Neuronal stem cell (in vitro differentiated cells): ENCODE measurements around the gene MORC1.

Experiments
- DNase-seq: peaks from one replicate; pipeline ENCODE4 v3.0.0-alpha.2; 2013; ENCODE audit warnings: low spot score
- H2AFZ ChIP-seq: one replicate; pipeline ENCODE4 v1.6.1; 2013; ENCODE audit warnings: mild to moderate bottlenecking, low read length, inconsistent platforms
- H2AK5ac ChIP-seq: 2 replicates; pipeline ENCODE4 v1.6.1; 2013; ENCODE audit warnings: low read depth, mild to moderate bottlenecking, inconsistent platforms, low read length, moderate library complexity, mixed read lengths
- H2BK120ac ChIP-seq: 2 replicates; pipeline ENCODE4 v1.6.1; 2013; ENCODE audit warnings: low read depth, mild to moderate bottlenecking, inconsistent platforms, low read length, moderate library complexity, mixed read lengths
- H2BK12ac ChIP-seq: one replicate; pipeline ENCODE4 v1.6.1; 2013; ENCODE audit warnings: low read length, inconsistent platforms
- H2BK15ac ChIP-seq: 2 replicates; pipeline ENCODE4 v1.6.1; 2013; ENCODE audit warnings: mild to moderate bottlenecking, low read length, inconsistent platforms, mixed read lengths
- H2BK5ac ChIP-seq: one replicate; pipeline ENCODE4 v1.6.1; 2013; ENCODE audit warnings: inconsistent platforms, mild to moderate bottlenecking, low read length, moderate library complexity
- H3K14ac ChIP-seq: one replicate; pipeline ENCODE4 v1.6.1; 2013; ENCODE audit warnings: low read length, inconsistent platforms
- H3K18ac ChIP-seq: 2 replicates; pipeline ENCODE4 v1.6.1; 2013; ENCODE audit warnings: low read length, inconsistent platforms
- H3K23ac ChIP-seq: 2 replicates; pipeline ENCODE4 v1.6.1; 2013; ENCODE audit warnings: low read depth, mild to moderate bottlenecking, mixed read lengths, low read length, inconsistent platforms; ENCODE audit not compliant: poor library complexity
- H3K27ac ChIP-seq: replicated peaks from 3 replicates; pipeline ENCODE4 v1.5.1; 2013; ENCODE audit warnings: low read length, inconsistent platforms
- H3K27me3 ChIP-seq, 3 experiments: 2 replicates each; pipeline ENCODE4 v1.6.1; 2013; ENCODE audit warnings: low read length in 3 of 3, mild to moderate bottlenecking in 2 of 3, inconsistent platforms in 1 of 3, low read depth in 1 of 3, mixed read lengths in 1 of 3, moderate library complexity in 1 of 3; ENCODE audit not compliant: control insufficient read depth in 3 of 3, insufficient read depth in 3 of 3
- H3K36me3 ChIP-seq, 2 donors: replicated peaks in 1 of 2; 2 replicates each; pipeline ENCODE4 v1.6.1; 2013; ENCODE audit warnings: low read length in 2 of 2; ENCODE audit not compliant: control insufficient read depth in 2 of 2, insufficient read depth in 2 of 2
- H3K4ac ChIP-seq: 2 replicates; pipeline ENCODE4 v1.6.1; 2013; ENCODE audit warnings: inconsistent platforms, mild to moderate bottlenecking, low read length, moderate library complexity
- H3K4me1 ChIP-seq, 2 donors: 1 replicate in 1 of 2; 2 replicates in 1 of 2; pipeline ENCODE4 v1.6.1; 2013; ENCODE audit warnings: low read length in 2 of 2, low read depth in 1 of 2; ENCODE audit not compliant: control insufficient read depth in 2 of 2, insufficient read depth in 1 of 2
- H3K4me2 ChIP-seq: one replicate; pipeline ENCODE4 v1.6.1; 2013; ENCODE audit warnings: mild to moderate bottlenecking, low read length, inconsistent platforms; ENCODE audit not compliant: insufficient read depth, poor library complexity, severe bottlenecking
- H3K4me3 ChIP-seq, 2 donors: 2 replicates each; pipeline ENCODE4 v1.5.1; 2013; ENCODE audit warnings: low read length in 2 of 2, mild to moderate bottlenecking in 2 of 2, inconsistent platforms in 1 of 2, moderate library complexity in 1 of 2
- H3K79me1 ChIP-seq: one replicate; pipeline ENCODE4 v1.6.1; 2013; ENCODE audit warnings: low read depth, mild to moderate bottlenecking, inconsistent platforms, low read length, moderate library complexity
- H3K9ac ChIP-seq: one replicate; pipeline ENCODE4 v1.6.1; 2013; ENCODE audit warnings: mild to moderate bottlenecking, low read depth, low read length, inconsistent platforms; ENCODE audit not compliant: poor library complexity
- H3K9me3 ChIP-seq, 2 donors: replicated peaks in 1 of 2; 2 replicates each; pipeline versions ENCODE3 to v1.6.1; 2013; ENCODE audit warnings: low read length in 2 of 2, mild to moderate bottlenecking in 2 of 2, inconsistent platforms in 1 of 2, low read depth in 1 of 2, mixed read lengths in 1 of 2, moderate library complexity in 1 of 2; ENCODE audit not compliant: control insufficient read depth in 2 of 2, insufficient read depth in 1 of 2
- H4K8ac ChIP-seq: one replicate; pipeline ENCODE4 v1.6.1; 2013; ENCODE audit warnings: low read depth, mild to moderate bottlenecking, inconsistent platforms, low read length, moderate library complexity
- H4K91ac ChIP-seq: one replicate; pipeline ENCODE4 v1.6.1; 2013; ENCODE audit warnings: low read length, low read depth, mild to moderate bottlenecking, inconsistent platforms; ENCODE audit not compliant: poor library complexity
- WGBS, 2 donors: extraction: QIAGEN DNeasy Blood & Tissue Kit; methylation state at CpG; one replicate each; pipeline ENCODE4 v1.1.7; 2013; ENCODE audit warnings: missing lambda C conversion rate in 2 of 2, mixed read lengths in 1 of 2; ENCODE audit not compliant: insufficient read length in 2 of 2, insufficient replicate concordance in 1 of 2; ENCODE audit errors: extremely low coverage in 2 of 2; 5-methylcytosine and 5-hydroxymethylcytosine counted together

MORC1 gene

GRCh38 chr3:108985844-108986243, 132.1 kb downstream of the MORC1 start:
- Histone ChIP-seq H2AFZ (no peak overlapping the region), H3K14ac (no peak overlapping the region), H4K91ac (no peak overlapping the region), H3K9me3 (no peaks in the 10 kb centered on the region), H3K36me3 (no peaks in the 10 kb centered on the region), H3K4me1 (peaks cover 0 to 6% of the 10 kb centered on the region in 2 donors), H2BK12ac (no peak overlapping the region), H3K9ac (no peak overlapping the region), H4K8ac (no peak overlapping the region), H3K27me3 (no peaks in the 10 kb centered on the region), H3K4me3 (no peak overlapping the region), H3K4me2 (no peak overlapping the region), H2BK15ac (no peak overlapping the region), H2BK5ac (no peak overlapping the region), H3K23ac (no peak overlapping the region), H3K27ac (no peak overlapping the region), H2AK5ac (no peak overlapping the region), H2BK120ac (no peak overlapping the region), H3K4ac (no peak overlapping the region), H3K18ac (no peak overlapping the region), H3K79me1 (no peaks in the 10 kb centered on the region)
- no CpG with 5 or more reads among the region's 1 CpG for WGBS, 2 donors
- DNase-seq = no peak

GRCh38 chr3:108983051-108983450, 134.9 kb downstream of the MORC1 start:
- Histone ChIP-seq H3K4me1 (peaks cover 0 to 6% of the 10 kb centered on the region in 2 donors), H3K27me3 (no peaks in the 10 kb centered on the region), H3K9me3 (no peaks in the 10 kb centered on the region), H3K4ac (no peak overlapping the region), H2AK5ac (no peak overlapping the region), H3K36me3 (no peaks in the 10 kb centered on the region), H3K9ac (no peak overlapping the region), H3K4me3 (no peak overlapping the region), H3K4me2 (no peak overlapping the region), H2BK15ac (no peak overlapping the region), H3K23ac (no peak overlapping the region), H3K14ac (no peak overlapping the region), H3K79me1 (no peaks in the 10 kb centered on the region), H4K8ac (no peak overlapping the region), H2BK120ac (no peak overlapping the region), H2BK12ac (no peak overlapping the region), H2AFZ (no peak overlapping the region), H2BK5ac (no peak overlapping the region), H3K27ac (no peak overlapping the region), H4K91ac (no peak overlapping the region), H3K18ac (no peak overlapping the region)
- no peak for DNase-seq
- WGBS, 2 donors = 100% methylated on average over 1 of the region's 1 CpG; no CpG with 5 or more reads in 1 of the 2 donors

- Histone ChIP-seq H2BK120ac (no peak overlapping the region), H2BK15ac (no peak overlapping the region), H4K91ac (no peak overlapping the region), H3K14ac (no peak overlapping the region), H3K9ac (no peak overlapping the region), H4K8ac (no peak overlapping the region), H3K4me2 (no peak overlapping the region), H3K9me3 (no peaks in the 10 kb centered on the region), H2AFZ (no peak overlapping the region), H3K18ac (no peak overlapping the region), H3K79me1 (no peaks in the 10 kb centered on the region), H3K4me3 (no peak overlapping the region), H3K27me3 (no peaks in the 10 kb centered on the region), H3K27ac (no peak overlapping the region), H2AK5ac (no peak overlapping the region), H3K23ac (no peak overlapping the region), H2BK12ac (no peak overlapping the region), H3K4ac (no peak overlapping the region), H3K4me1 (no peaks in the 10 kb centered on the region), H2BK5ac (no peak overlapping the region), H3K36me3 (no peaks in the 10 kb centered on the region)
- no peak for DNase-seq
- no CpG with 5 or more reads among the region's 2 CpGs for WGBS, 2 donors
Measured at GRCh38 chr3:108976058-108976457, 141.9 kb downstream of the MORC1 start.

DNA sequence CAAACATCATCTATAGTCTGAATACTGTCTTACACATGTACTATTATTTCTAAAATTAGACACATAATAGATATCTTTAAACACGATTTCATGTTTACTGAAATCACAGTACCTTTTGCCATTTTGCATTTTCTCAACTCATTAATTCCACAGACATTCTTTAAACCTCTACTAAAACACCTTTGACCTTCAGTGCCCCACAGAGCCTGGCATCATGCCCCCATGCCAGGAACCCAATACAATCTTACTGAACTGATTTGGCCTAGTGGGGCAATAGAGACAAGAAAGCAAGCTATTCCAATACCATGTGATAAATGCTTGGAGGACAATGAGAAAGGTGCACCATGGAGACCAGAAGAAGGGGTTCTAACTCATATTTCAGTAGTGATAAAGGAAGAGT, 144.9 kb downstream of the MORC1 start:
- Histone ChIP-seq H2BK5ac (no peak overlapping the region), H3K79me1 (no peaks in the 10 kb centered on the region), H3K4ac (no peak overlapping the region), H3K4me3 (no peak overlapping the region), H3K4me2 (no peak overlapping the region), H4K8ac (no peak overlapping the region), H3K36me3 (no peaks in the 10 kb centered on the region), H2BK15ac (no peak overlapping the region), H3K27me3 (no peaks in the 10 kb centered on the region), H3K14ac (no peak overlapping the region), H3K9me3 (no peaks in the 10 kb centered on the region), H2AK5ac (no peak overlapping the region), H3K23ac (no peak overlapping the region), H4K91ac (no peak overlapping the region), H3K9ac (no peak overlapping the region), H2BK120ac (no peak overlapping the region), H2BK12ac (no peak overlapping the region), H3K18ac (no peak overlapping the region), H2AFZ (no peak overlapping the region), H3K4me1 (no peaks in the 10 kb centered on the region), H3K27ac (no peak overlapping the region)
- no peak for DNase-seq
- WGBS, 2 donors = no CpG with 5 or more reads among the region's 1 CpG
